ENCODE results near the gene ZNF324B.

GRCh38 chr19:58477871-58478270 is 26.4 kb downstream of the ZNF324B start:
- TF ChIP-seq CTCF (IDR thresholded peaks at IDR 0.05; ENCODE audit: extremely low read depth in 1 of 2, insufficient read depth in 1 of 2, low read depth in 1 of 2, low read length in 2 of 2) (no peak), POLR2AphosphoS5 (IDR thresholded peaks at IDR 0.05; ENCODE audit: insufficient read depth, low read depth, low read length) (no peak), POLR2A (IDR thresholded peaks at IDR 0.05; ENCODE audit: low read depth, low read length) (no peak)
